ENCODE measurements around the gene AHDC1.

GRCh38 chr1:27621051-27621920 is 17.3 kb upstream of the AHDC1 start:
- TF ChIP-seq CTCF (IDR thresholded peaks at IDR 0.05; ENCODE audit: poor library complexity, severe bottlenecking): no peak
- no peak for TF ChIP-seq EP300 (conservative IDR thresholded peaks at IDR 0.05; ENCODE audit: poor library complexity, severe bottlenecking)
- no peak for TF ChIP-seq REST (IDR thresholded peaks at IDR 0.05; ENCODE audit: borderline replicate concordance)
- TF ChIP-seq EZH2 (IDR thresholded peaks at IDR 0.05; ENCODE audit: borderline replicate concordance, insufficient read depth, low read length, poor library complexity, severe bottlenecking): no peak
- no peak for TF ChIP-seq RAD21 (conservative IDR thresholded peaks at IDR 0.05)
- no peak for TF ChIP-seq MXI1 (conservative IDR thresholded peaks at IDR 0.05; ENCODE audit: poor library complexity, severe bottlenecking)
- no peak for TF ChIP-seq POLR2AphosphoS5 (IDR thresholded peaks at IDR 0.05)
- TF ChIP-seq TAF1 (IDR thresholded peaks at IDR 0.05; ENCODE audit: low read depth): no peak

Data from neural cell (in vitro differentiated cells).